ENCODE data around the gene CAV2. TPM values are rescaled to one million over a fixed set of nuclear protein-coding genes. Genes with fewer than 3 reads are reported as not detected.
A peak's percentile ranks its signal among the peaks of the same experiment; 100 is the strongest.

Gene CAV2
- total RNA-seq, 1 donor from 2014 or later, result not detected

DNA sequence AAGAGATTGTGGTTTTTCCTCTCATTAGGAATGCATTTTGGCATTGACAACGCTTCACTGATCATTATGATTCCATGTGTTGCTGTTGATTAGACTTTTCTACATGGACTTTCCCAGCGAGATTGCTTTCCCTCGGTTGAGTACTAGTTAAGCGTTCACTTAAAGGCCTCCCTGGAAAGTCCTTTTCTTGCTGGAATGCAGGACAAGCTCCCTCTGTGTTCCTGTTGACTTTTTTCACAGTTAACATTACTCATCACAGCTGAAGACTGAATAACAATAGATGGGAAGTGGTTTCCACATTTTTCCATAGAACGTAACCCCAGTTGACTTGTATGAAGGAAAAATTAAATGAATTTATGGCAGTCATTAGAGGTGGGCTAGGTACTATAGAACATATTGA is 22.7 kb downstream of the CAV2 start:
- Mint-ChIP-seq H3K27me3 (peaks cover 44% of the 10 kb centered on the region), H3K9me3 (no peaks in the 10 kb centered on the region), H3K27ac (no peak overlapping the region), H3K36me3 (ENCODE audit: low read depth) (peaks cover 7% of the 10 kb centered on the region), H3K4me3 (no peak overlapping the region), H3K4me1 (peaks cover 19% of the 10 kb centered on the region)
- CTCF ChIA-PET, result interaction anchor here (1.0 kb wide), 1 partner anchor 67 kb away, joined by 4 read pairs; no protein-coding TSS in a partner anchor
- ATAC-seq (ENCODE audit: low read depth) (no peak), DNase-seq (no peak)
- POLR2A ChIA-PET, result no interaction called here
- TF ChIP-seq, protein P1, sequence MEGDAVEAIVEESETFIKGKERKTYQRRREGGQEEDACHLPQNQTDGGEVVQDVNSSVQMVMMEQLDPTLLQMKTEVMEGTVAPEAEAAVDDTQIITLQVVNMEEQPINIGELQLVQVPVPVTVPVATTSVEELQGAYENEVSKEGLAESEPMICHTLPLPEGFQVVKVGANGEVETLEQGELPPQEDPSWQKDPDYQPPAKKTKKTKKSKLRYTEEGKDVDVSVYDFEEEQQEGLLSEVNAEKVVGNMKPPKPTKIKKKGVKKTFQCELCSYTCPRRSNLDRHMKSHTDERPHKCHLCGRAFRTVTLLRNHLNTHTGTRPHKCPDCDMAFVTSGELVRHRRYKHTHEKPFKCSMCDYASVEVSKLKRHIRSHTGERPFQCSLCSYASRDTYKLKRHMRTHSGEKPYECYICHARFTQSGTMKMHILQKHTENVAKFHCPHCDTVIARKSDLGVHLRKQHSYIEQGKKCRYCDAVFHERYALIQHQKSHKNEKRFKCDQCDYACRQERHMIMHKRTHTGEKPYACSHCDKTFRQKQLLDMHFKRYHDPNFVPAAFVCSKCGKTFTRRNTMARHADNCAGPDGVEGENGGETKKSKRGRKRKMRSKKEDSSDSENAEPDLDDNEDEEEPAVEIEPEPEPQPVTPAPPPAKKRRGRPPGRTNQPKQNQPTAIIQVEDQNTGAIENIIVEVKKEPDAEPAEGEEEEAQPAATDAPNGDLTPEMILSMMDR (IDR thresholded peaks at IDR 0.05), result no peak
- intact Hi-C loops (cut with micrococcal nuclease), result loop anchor here (10.0 kb wide), 1 partner anchor 1597 kb away; the partner anchor contains the start of gene MDFIC

DNA sequence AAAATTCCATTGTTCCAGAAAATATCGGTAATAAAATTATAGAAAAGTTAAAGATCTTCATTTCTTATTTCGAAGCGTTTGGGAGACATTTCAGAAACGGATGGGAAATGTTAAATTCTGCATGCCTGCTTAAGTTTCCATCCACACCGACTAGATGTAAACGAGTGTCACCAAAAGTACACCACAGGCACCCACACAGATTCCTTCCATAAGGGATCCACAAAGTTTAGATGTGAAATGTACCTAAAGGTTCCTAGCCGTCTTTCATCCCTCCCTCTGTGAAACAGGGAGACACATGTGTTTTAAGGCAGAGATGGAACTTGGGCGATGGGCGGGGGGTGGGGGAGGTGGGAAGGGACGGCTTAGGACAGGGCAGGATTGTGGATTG is 24.7 kb downstream of the CAV2 start:
- intact Hi-C loops (cut with micrococcal nuclease), result loop anchor here (2.0 to 10.0 kb wide), 2 partner anchors 351 to 1599 kb away; partner anchors contain the start of gene MDFIC
- Mint-ChIP-seq H3K27me3 (peaks cover 46% of the 10 kb centered on the region), H3K4me1 (peaks cover 19% of the 10 kb centered on the region), H3K36me3 (ENCODE audit: low read depth) (peaks cover 7% of the 10 kb centered on the region), H3K4me3 (peak overlapping the region; percentile 5), H3K27ac (no peak overlapping the region), H3K9me3 (no peaks in the 10 kb centered on the region)
- no peak for ATAC-seq (ENCODE audit: low read depth)
- TF ChIP-seq, protein P1 (IDR thresholded peaks at IDR 0.05), result no peak
- ChIA-PET CTCF (no interaction called here), POLR2A (no interaction called here)
- DNase-seq, result no peak

DNA sequence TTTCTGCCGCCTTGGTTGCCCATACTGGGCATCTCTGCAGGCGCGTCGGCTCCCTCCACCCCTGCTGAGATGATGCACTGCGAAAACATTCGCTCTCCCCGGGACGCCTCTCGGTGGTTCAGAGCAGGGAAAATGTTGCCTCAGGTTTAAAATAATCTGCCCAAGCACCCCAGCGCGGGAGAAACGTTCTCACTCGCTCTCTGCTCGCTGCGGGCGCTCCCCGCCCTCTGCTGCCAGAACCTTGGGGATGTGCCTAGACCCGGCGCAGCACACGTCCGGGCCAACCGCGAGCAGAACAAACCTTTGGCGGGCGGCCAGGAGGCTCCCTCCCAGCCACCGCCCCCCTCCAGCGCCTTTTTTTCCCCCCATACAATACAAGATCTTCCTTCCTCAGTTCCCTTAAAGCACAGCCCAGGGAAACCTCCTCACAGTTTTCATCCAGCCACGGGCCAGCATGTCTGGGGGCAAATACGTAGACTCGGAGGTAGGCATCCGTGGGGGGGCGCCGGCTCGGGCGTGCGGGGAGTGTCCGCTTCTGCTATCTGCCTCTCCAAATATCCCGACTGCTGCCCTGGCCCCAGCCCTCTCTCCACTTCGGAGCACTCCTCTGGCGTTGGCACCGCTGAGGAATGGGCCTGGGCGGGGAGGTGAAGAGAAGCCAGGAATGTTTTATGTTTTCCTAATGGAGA is 25.2 kb downstream of the CAV2 start, which contains the start of gene CAV1:
Gene CAV1, plus strand, starts transcription at position 428 of the 689 bp plus-strand sequence. Its CDS starts 27 bp downstream, at position 455.
- TF ChIP-seq, protein P1 (IDR thresholded peaks at IDR 0.05), result no peak
- peaks cover 7% of the 10 kb centered on the region for H3K36me3 Mint-ChIP-seq (ENCODE audit: low read depth)
- DNase-seq, result peak; percentile 48
- peaks cover 43% of the 10 kb centered on the region for H3K27me3 Mint-ChIP-seq
- ChIA-PET CTCF (interaction anchor here (0.9 to 3.6 kb wide), 5 partner anchors 23 to 337 kb away, joined by 4 to 37 read pairs (median 24); no protein-coding TSS in a partner anchor), POLR2A (no interaction called here)
- H3K9me3 Mint-ChIP-seq, result no peaks in the 10 kb centered on the region
- peak; percentile 32 for ATAC-seq (ENCODE audit: low read depth)
- H3K27ac Mint-ChIP-seq, result peak within 1 kb of the TSS; percentile 71
- intact Hi-C loops (cut with micrococcal nuclease), result loop anchor here (1.0 to 10.0 kb wide), 8 partner anchors 13 to 1600 kb away; partner anchors contain the start of genes CAPZA2, MDFIC and MET
- peak within 1 kb of the TSS; percentile 90 for H3K4me3 Mint-ChIP-seq
- peaks cover 19% of the 10 kb centered on the region for H3K4me1 Mint-ChIP-seq

DNA sequence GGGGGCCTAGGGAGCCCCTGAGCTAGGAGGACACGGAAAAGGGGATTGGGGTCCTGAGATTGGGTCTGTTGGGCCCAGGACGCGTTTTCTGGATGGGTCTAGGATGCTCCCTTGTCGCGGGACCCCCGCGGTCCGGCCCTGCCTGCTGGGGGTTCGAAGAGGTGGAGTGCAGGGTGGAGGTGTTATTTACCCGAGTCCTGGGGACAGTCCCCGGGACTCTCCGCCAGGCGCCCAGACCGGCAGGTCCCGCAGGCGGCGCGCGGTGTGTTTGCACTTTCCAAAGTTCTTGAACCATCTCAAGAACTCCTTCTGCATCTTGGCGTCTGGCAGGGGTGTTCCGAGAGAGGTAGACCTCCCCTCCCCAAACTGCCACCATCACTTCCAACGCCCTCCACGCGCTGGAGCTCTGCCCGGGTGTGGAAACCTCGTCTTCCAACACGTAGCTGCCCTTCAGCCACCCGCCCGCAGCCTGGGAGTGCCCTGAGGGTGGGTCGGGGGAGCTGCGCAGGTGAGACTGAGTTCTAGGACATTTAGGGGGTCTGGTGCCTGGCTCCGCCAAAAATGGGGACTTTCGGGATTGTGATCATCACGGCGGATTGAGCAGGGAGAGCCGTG is 25.9 kb downstream of the CAV2 start:
- DNase-seq, result no peak
- intact Hi-C loops (cut with micrococcal nuclease), result loop anchor here (1.0 to 10.0 kb wide), 8 partner anchors 14 to 1601 kb away; partner anchors contain the start of genes CAPZA2, MDFIC and MET
- peak overlapping the region; percentile 90 for H3K4me3 Mint-ChIP-seq
- TF ChIP-seq, protein P1 (IDR thresholded peaks at IDR 0.05), result no peak
- H3K9me3 Mint-ChIP-seq, result no peaks in the 10 kb centered on the region
- peak overlapping the region; percentile 71 for H3K27ac Mint-ChIP-seq
- peaks cover 7% of the 10 kb centered on the region for H3K36me3 Mint-ChIP-seq (ENCODE audit: low read depth)
- peaks cover 19% of the 10 kb centered on the region for H3K4me1 Mint-ChIP-seq
- CTCF ChIA-PET, result interaction anchor here (0.9 to 3.6 kb wide), 20 partner anchors 9 to 386 kb away, joined by 3 to 37 read pairs (median 5); no protein-coding TSS in a partner anchor
- POLR2A ChIA-PET, result interaction anchor here (0.9 kb wide), 1 partner anchor 315 kb away, joined by 3 read pairs; the partner anchor contains the start of gene TES
- peaks cover 38% of the 10 kb centered on the region for H3K27me3 Mint-ChIP-seq
- peak; percentile 53 for ATAC-seq (ENCODE audit: low read depth)
